Stimulated activated naive B cell treated with anti-CD40 and anti-IgM and Interleukin-4, amounts not matched to agents 10 μg/mL and 1 μg/mL and 100 μg/mL, for 72 hours (primary cell): ENCODE measurements around the gene PBRM1.

Source experiments
- ATAC-seq, 2 donors: fragments of 150-1000 bp; cut with Tn5 transposase; replicated peaks; 2 replicates each; pipeline ENCODE4 v1.10.0; 2021; ENCODE audit warnings: moderate library complexity in 1 of 2
- DNase-seq: peaks from one replicate; pipeline ENCODE4 v3.0.0; 2021
- H3K27ac Mint-ChIP-seq: one replicate; pipeline ENCODE4 v1.8.0; 2022; ENCODE audit warnings: mild to moderate bottlenecking, mixed read lengths
- H3K27me3 Mint-ChIP-seq, 2 donors: one replicate each; pipeline ENCODE4 v1.8.0; 2022; ENCODE audit warnings: mixed read lengths in 2 of 2
- H3K36me3 Mint-ChIP-seq, 2 donors: one replicate each; pipeline ENCODE4 v1.8.0; 2022; ENCODE audit warnings: mixed read lengths in 2 of 2, mild to moderate bottlenecking in 1 of 2
- H3K4me1 Mint-ChIP-seq, 2 donors: one replicate each; pipeline ENCODE4 v1.8.0; 2022; ENCODE audit warnings: mixed read lengths in 2 of 2, mild to moderate bottlenecking in 1 of 2
- H3K4me3 Mint-ChIP-seq, 2 donors: one replicate each; pipeline ENCODE4 v1.8.0; 2022; ENCODE audit warnings: mild to moderate bottlenecking in 2 of 2, mixed read lengths in 2 of 2, moderate library complexity in 1 of 2
- H3K9me3 Mint-ChIP-seq, 2 donors: one replicate each; pipeline ENCODE4 v1.8.0; 2022; ENCODE audit warnings: mixed read lengths in 2 of 2, mild to moderate bottlenecking in 1 of 2

PBRM1 gene

DNA sequence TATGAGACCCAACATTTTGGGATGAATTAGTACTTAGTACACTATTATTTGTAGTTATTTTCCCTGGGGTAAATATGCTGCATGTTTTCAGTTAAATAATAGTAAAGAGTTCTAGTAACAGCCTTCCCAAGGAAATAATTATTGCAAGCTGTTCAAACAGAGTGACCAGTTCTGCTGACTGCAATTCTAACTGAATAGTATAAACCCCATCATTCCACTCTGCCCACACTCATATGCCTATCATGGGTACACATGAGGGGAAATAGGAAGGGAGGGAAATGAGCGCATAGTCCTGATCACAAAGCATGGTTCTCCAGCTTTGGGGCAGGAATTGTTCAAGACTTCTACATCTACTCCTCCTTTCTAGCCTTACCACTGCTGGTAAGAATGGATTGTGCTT is 130.7 kb downstream of the PBRM1 start:
- Mint-ChIP-seq H3K4me3 (no peak overlapping the region), H3K27ac (no peak overlapping the region), H3K4me1 (peaks cover 0 to 3% of the 10 kb centered on the region in 2 donors), H3K9me3 (no peaks in the 10 kb centered on the region), H3K36me3 (peaks cover 9 to 33% of the 10 kb centered on the region in 2 donors), H3K27me3 (no peaks in the 10 kb centered on the region)
- DNase-seq (no peak), ATAC-seq (no peak)

DNA sequence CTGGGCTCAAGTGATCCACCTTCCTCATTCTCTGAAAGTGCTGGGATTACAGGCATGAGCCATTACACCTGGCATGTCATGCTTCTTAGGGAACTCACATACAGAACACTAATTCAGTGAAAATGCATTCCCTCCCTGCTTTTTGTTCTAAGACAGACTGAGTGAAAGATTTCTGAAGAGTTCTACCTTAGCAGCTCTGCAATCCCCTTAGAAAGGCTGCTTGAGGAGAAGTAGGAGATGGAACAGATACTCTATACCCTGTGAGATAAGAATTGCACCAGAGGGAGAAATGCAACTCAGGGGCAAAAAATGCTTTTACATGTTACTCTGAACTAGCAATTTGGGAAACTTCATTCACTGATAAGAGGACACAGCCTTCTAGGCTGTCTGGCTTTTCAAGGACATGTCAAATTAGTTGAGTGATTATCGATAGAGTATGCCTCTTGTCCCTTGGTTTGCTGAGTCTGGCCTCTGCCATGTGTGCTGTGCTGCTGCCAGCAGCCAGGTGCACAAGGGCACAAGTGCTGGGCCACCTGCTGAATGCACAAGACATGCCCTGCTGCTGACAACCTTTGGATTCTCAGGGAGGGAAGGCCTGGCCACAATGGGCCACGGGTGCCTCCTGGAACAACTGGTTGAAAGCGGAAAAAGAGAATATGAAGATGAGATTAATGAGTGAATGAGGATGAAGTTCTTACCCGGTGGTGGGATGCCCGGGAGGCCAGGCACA is 131.5 kb downstream of the PBRM1 start:
- peaks cover 0 to 3% of the 10 kb centered on the region in 2 donors for H3K4me1 Mint-ChIP-seq
- no peaks in the 10 kb centered on the region for H3K27me3 Mint-ChIP-seq
- DNase-seq (no peak), ATAC-seq (no peak)
- H3K9me3 Mint-ChIP-seq: no peaks in the 10 kb centered on the region
- peaks cover 11 to 27% of the 10 kb centered on the region in 2 donors for H3K36me3 Mint-ChIP-seq
- peak overlapping the region; percentile 63 for H3K27ac Mint-ChIP-seq
- H3K4me3 Mint-ChIP-seq: no peak overlapping the region

- no peaks in the 10 kb centered on the region for H3K27me3 Mint-ChIP-seq
- ATAC-seq (no peak), DNase-seq (no peak)
- H3K4me3 Mint-ChIP-seq: no peak overlapping the region
- peaks cover 7 to 17% of the 10 kb centered on the region in 2 donors for H3K36me3 Mint-ChIP-seq
- no peak overlapping the region for H3K27ac Mint-ChIP-seq
- H3K9me3 Mint-ChIP-seq: no peaks in the 10 kb centered on the region
- H3K4me1 Mint-ChIP-seq: peaks cover 0 to 2% of the 10 kb centered on the region in 2 donors
Observed at GRCh38 chr3:52552089-52552488, 133.6 kb downstream of the PBRM1 start.

- ATAC-seq (no peak), DNase-seq (no peak)
- Mint-ChIP-seq H3K4me1 (peaks cover 0 to 2% of the 10 kb centered on the region in 2 donors), H3K9me3 (no peaks in the 10 kb centered on the region), H3K4me3 (no peak overlapping the region), H3K36me3 (peaks cover 7 to 15% of the 10 kb centered on the region in 2 donors), H3K27me3 (no peaks in the 10 kb centered on the region), H3K27ac (peak overlapping the region; percentile 47)
Observed at GRCh38 chr3:52551118-52551517, 134.6 kb downstream of the PBRM1 start.

DNA sequence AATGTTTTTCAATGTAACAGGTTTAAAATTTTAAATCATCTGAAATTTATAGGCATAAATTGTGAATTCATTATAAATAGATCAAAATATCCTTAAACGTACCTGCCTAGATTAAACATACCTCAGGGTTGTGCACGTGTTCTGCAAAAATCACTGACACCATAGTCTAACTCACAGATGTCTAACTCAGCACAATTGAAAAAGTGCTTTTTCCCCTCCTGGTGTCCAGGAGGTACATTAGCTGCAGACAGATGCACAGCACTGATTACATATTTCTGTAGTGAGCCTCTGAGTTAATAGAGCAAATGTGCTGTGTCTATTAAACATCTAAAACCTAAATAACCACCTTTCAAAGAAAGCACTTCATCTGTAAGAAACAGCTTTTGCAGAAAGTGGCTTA is 138.6 kb downstream of the PBRM1 start:
- Mint-ChIP-seq H3K27me3 (no peaks in the 10 kb centered on the region), H3K27ac (no peak overlapping the region), H3K9me3 (no peaks in the 10 kb centered on the region), H3K4me1 (no peaks in the 10 kb centered on the region), H3K36me3 (peaks cover 9 to 18% of the 10 kb centered on the region in 2 donors), H3K4me3 (no peak overlapping the region)
- DNase-seq (no peak), ATAC-seq (no peak)

DNA sequence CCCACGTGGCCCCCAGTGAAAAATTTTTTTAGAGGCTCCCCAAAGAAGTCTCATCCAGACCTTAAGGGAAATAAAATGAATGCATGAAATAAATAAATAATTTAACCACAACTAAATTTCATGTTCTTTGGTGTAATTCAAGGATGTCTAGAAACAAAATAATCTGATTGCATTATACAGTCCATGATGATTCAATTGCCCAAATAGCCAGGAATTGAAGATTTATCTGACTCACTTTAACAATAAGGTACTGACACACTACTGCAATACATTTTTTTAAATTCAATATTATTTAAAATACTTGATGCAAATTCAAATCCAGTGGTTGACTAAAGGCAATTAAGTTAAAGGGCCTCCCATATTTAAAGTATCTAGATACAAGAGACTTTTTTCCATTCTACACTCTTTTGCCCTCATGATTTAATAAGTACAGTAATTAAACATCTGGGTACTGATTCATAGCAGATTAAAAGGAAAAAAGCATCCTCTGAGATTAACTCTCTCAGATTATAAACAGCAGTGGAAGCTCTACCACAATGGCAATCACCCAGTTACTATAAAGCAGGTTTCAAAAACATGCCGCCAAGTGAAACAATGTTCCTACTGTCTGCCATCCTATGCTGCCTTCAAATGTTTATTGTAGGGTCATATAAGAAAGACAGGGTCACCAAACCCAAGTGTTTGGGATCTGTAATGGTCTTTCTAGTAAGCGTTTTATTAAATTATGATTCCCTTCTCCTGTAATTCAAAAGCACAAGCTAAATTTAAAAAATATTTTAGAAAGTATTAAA is 139.4 kb downstream of the PBRM1 start:
- Mint-ChIP-seq H3K27ac (no peak overlapping the region), H3K36me3 (peaks cover 10 to 25% of the 10 kb centered on the region in 2 donors), H3K9me3 (no peaks in the 10 kb centered on the region), H3K4me1 (no peaks in the 10 kb centered on the region), H3K27me3 (no peaks in the 10 kb centered on the region), H3K4me3 (no peak overlapping the region)
- ATAC-seq (no peak), DNase-seq (no peak)

- Mint-ChIP-seq H3K27ac (peak overlapping the region; percentile 53), H3K36me3 (peaks cover 7 to 22% of the 10 kb centered on the region in 2 donors), H3K4me1 (no peaks in the 10 kb centered on the region), H3K9me3 (no peaks in the 10 kb centered on the region), H3K4me3 (no peak overlapping the region), H3K27me3 (no peaks in the 10 kb centered on the region)
- ATAC-seq (no peak), DNase-seq (no peak)
Observed at GRCh38 chr3:52544937-52545336, 140.8 kb downstream of the PBRM1 start.

GRCh38 chr3:52541050-52541449 is 144.7 kb downstream of the PBRM1 start:
- ATAC-seq: no peak
- Mint-ChIP-seq H3K4me1 (peaks cover 20 to 30% of the 10 kb centered on the region in 2 donors), H3K27ac (no peak overlapping the region), H3K4me3 (no peak overlapping the region), H3K9me3 (peaks cover 0 to 3% of the 10 kb centered on the region in 2 donors), H3K27me3 (no peaks in the 10 kb centered on the region), H3K36me3 (peaks cover 21 to 40% of the 10 kb centered on the region in 2 donors)
- no peak for DNase-seq

DNA sequence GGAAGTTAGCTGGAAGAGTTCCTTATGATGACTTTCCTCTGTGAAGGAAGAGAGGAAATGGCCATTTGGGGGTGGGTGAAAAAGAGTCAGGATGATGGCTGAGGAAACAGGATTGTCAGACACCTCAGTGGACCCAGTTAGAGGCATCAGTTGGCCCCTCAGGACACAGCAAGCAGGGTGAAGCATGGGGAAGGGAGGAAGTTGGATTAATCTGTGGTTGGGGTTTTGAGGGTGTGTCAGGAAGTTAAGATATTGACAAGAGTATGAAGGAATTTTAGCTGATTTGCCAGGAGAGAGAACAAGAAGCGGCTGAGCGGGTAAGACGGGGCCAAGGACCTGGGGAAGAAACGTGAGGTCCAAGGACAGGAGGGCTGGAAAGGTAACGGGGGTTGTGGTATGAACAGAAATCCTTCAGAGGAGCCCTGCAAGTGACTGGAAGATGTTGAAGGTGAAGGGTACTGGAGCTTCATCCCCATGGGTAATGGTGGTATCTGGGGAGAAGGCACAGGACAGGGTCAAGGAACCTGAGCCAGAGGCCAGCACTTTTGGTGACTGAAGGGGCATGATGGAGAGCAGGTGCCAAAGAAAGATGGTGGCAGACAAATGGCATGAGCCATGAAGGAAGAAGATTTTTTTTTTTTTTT is 146.6 kb downstream of the PBRM1 start:
- peaks cover 25 to 39% of the 10 kb centered on the region in 2 donors for H3K4me1 Mint-ChIP-seq
- no peaks in the 10 kb centered on the region for H3K27me3 Mint-ChIP-seq
- H3K36me3 Mint-ChIP-seq: peaks cover 19 to 33% of the 10 kb centered on the region in 2 donors
- DNase-seq (no peak), ATAC-seq (no peak)
- H3K4me3 Mint-ChIP-seq: peak overlapping the region; percentile 35 to 47
- peak overlapping the region; percentile 67 for H3K27ac Mint-ChIP-seq
- peaks cover 0 to 3% of the 10 kb centered on the region in 2 donors for H3K9me3 Mint-ChIP-seq

DNA sequence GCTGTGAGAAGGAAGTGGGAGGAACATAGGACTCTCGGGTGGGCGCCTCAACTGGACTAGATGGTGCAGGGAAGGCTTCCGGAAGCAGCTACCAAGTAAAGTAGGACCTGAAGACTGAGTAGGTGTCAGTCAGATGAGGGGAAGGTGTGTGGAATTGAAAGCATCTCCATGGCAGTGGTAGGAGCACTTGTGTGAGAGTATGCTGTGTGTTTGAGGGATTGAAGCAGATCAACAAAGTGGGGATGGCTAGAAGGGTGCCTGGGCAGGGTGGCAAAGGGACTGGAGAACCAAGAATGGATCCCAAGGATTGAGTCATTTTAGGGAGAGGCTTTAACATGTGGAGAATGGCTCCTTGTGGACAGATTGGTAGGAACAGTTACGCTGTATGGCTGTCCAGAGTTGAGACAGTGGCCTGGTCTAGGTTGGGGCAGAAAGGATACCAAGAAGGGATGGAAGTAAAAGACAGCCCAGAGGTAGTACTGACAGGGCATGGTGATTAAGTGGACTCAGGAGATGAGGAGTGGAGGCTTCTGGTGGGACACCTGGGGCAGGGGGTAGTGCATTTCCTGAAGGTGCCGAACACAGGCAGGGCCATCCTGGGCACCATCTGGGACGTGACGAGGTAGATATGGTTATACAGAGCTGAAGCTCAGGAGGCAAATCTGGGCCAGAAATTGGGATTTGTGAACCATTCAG is 147.8 kb downstream of the PBRM1 start:
- ATAC-seq (no peak), DNase-seq (no peak)
- Mint-ChIP-seq H3K4me3 (peak overlapping the region; percentile 97 to 99), H3K4me1 (peaks cover 25 to 42% of the 10 kb centered on the region in 2 donors), H3K27ac (peak overlapping the region; percentile 98), H3K27me3 (no peaks in the 10 kb centered on the region), H3K36me3 (peaks cover 19 to 30% of the 10 kb centered on the region in 2 donors), H3K9me3 (peaks cover 0 to 3% of the 10 kb centered on the region in 2 donors)

- Mint-ChIP-seq H3K4me1 (peaks cover 30 to 49% of the 10 kb centered on the region in 2 donors), H3K36me3 (peaks cover 19 to 30% of the 10 kb centered on the region in 2 donors), H3K27me3 (no peaks in the 10 kb centered on the region), H3K27ac (peak overlapping the region; percentile 98), H3K9me3 (peaks cover 0 to 3% of the 10 kb centered on the region in 2 donors), H3K4me3 (peak overlapping the region; percentile 97 to 99)
- no peak for DNase-seq
- no peak for ATAC-seq
Observed at GRCh38 chr3:52537165-52537620, 148.5 kb downstream of the PBRM1 start.

DNA sequence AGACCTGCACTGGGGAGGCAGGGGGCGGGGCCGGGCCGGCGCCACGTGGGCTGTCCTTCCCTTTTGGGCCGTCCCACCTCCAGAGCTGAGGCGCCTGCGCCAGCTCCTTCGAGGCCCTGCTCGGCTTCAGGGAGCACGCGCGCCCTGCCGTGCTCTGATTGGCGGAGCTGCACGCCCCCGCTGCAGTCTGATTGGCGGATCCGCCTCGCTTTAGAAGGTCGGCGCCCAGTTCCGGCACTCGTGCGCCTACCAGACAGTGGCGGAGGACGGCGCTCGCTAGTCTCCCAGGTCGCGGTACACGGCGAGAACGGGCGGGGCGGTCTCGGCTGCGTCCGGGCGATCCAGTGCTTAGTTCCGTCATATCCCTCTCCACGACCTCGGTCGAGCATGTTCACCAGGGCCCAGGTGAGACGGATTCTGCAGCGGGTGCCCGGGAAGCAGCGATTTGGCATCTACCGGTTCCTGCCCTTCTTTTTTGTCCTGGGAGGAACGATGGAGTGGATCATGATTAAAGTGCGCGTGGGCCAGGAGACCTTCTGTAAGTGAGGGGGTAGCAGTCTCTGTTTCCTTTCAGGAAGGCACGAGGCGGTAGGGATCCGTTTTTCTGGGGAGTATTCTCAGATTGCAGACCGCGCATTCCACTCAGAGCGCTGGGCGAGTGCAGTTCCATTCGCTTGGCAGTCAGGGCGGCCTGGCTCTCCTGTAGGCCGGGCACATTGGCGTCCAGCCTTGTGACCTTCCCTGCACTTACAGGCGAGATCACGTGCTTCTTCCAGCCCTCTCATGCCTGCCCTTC is 149.1 kb downstream of the PBRM1 start, which contains the start of gene UQCC5:
Gene UQCC5, plus strand, starts transcription at position 237 of the 796 bp plus-strand sequence. Its CDS starts 151 bp downstream, at position 388.
- peak within 1 kb of the TSS; percentile 97 to 99 for H3K4me3 Mint-ChIP-seq
- DNase-seq (peak; percentile 99), ATAC-seq (peak; percentile 89 to 93)
- H3K4me1 Mint-ChIP-seq: peaks cover 30 to 50% of the 10 kb centered on the region in 2 donors
- peak within 1 kb of the TSS; percentile 98 for H3K27ac Mint-ChIP-seq
- H3K36me3 Mint-ChIP-seq: peaks cover 17 to 25% of the 10 kb centered on the region in 2 donors
- H3K9me3 Mint-ChIP-seq: peaks cover 0 to 3% of the 10 kb centered on the region in 2 donors
- H3K27me3 Mint-ChIP-seq: no peaks in the 10 kb centered on the region

GRCh38 chr3:52536112-52536368 is 149.7 kb downstream of the PBRM1 start:
- peak overlapping the region; percentile 97 to 99 for H3K4me3 Mint-ChIP-seq
- peak overlapping the region; percentile 42 for H3K27ac Mint-ChIP-seq
- H3K36me3 Mint-ChIP-seq: peaks cover 17 to 22% of the 10 kb centered on the region in 2 donors
- H3K27me3 Mint-ChIP-seq: no peaks in the 10 kb centered on the region
- peaks cover 0 to 3% of the 10 kb centered on the region in 2 donors for H3K9me3 Mint-ChIP-seq
- ATAC-seq: no peak
- DNase-seq: no peak
- H3K4me1 Mint-ChIP-seq: peaks cover 30 to 50% of the 10 kb centered on the region in 2 donors
